C4-2B (cell line): ENCODE data around the gene TMEM82.

ENCODE experiments used
- H3K27ac ChIP-seq: fragments of 450-650 bp; 2 replicates; pipeline ENCODE4 v1.5.1; 2017
- CTCF ChIP-seq: fragments of 450-650 bp; conservative IDR thresholded peaks from 2 replicates; pipeline ENCODE4 v1.5.1; 2017; ENCODE audit warnings: mild to moderate bottlenecking
- ZFX ChIP-seq: fragments of 450-650 bp; IDR thresholded peaks from 2 replicates; pipeline ENCODE4 v1.6.1; 2017

The TMEM82 gene

GRCh38 chr1:15702722-15703550 is 39.4 kb upstream of the TMEM82 start:
- no peak for TF ChIP-seq ZFX
- no peak for TF ChIP-seq CTCF
- no peak overlapping the region for H3K27ac ChIP-seq

GRCh38 chr1:15703562-15703961 is 38.7 kb upstream of the TMEM82 start:
- no peak overlapping the region for H3K27ac ChIP-seq

GRCh38 chr1:15704526-15705183 is 37.6 kb upstream of the TMEM82 start:
- TF ChIP-seq ZFX (no peak), CTCF (no peak)
- H3K27ac ChIP-seq, result no peak overlapping the region

More at GRCh38 chr1:15703562-15703961, 38.7 kb upstream of the TMEM82 start:
- TF ChIP-seq CTCF, result no peak
- TF ChIP-seq ZFX, result no peak

- H3K27ac ChIP-seq, result no peak overlapping the region
- TF ChIP-seq CTCF (no peak), ZFX (no peak)
These were observed 37.1 kb upstream of the TMEM82 start for GRCh38 chr1:15705184-15705566.

- TF ChIP-seq ZFX (no peak), CTCF (no peak)
- no peak overlapping the region for H3K27ac ChIP-seq
These were observed 35.5 kb upstream of the TMEM82 start for GRCh38 chr1:15706751-15707150.

- H3K27ac ChIP-seq, result no peak overlapping the region
- TF ChIP-seq CTCF, result no peak
- no peak for TF ChIP-seq ZFX
These were observed 34.9 kb upstream of the TMEM82 start for GRCh38 chr1:15707239-15707925.
